HK-2 (cell line): ENCODE results near the gene SCP2D1.

ENCODE experiments used
- DNase-seq: peaks from one replicate; pipeline ENCODE4 v3.0.0-alpha.2; 2018; ENCODE audit not compliant: unreplicated experiment

The SCP2D1 gene

GRCh38 chr20:18815194-18815942, 1.8 kb downstream of the SCP2D1 start:
- DNase-seq = no peak

DNA sequence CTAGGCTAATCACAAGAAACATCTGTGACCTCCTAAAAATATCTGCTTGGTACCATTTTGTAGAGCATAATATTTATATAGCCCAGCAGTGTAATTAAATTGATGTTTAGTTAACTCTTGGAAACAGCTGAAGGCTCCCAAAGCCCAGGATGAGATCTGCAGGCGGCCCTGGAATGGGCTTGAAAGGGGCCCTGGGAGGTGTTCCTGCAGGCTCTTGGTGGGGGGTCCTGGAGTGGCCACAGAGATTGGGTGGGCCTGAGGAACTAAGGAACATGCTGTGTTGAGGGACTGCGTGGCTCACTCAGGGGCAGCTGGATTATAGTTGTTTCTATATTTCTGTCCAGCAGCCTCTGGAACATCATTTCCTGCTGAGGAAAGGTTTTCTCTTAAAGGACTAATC, 9.2 kb downstream of the SCP2D1 start:
- no peak for DNase-seq

- peak; percentile 16 for DNase-seq
Measured at GRCh38 chr20:18831830-18832499, 18.4 kb downstream of the SCP2D1 start.

DNA sequence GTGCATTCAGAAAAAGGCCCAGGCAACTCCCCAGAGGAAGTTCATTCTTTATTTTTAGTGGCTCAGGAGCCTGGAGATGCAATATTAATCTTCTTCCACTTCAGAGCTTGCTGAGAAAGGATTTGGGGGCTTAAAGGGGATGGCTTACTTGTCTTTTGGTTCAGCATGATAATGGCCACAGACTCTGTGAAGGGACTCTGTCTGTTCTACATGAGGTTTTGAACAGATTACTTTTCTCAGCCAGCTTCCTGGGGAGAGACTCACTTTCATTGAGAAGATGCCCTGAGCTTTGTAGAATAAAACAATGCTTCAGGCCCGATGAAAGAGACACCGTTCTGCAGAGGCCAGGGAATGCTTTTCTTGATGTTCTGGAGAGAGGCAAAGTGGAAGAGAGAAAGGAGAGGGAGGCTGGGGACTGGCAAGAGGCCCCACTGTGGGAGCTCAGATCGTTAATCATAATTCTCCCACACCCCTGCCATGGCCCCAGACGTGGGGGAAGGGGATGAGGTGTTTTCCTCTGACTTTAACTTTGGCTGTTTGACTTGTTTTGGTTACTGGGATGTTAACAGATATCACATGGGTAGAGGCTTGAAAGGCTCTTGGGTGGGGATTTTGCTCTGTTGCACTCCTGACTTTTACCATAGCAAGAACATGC, 19.1 kb downstream of the SCP2D1 start:
- DNase-seq = no peak

DNA sequence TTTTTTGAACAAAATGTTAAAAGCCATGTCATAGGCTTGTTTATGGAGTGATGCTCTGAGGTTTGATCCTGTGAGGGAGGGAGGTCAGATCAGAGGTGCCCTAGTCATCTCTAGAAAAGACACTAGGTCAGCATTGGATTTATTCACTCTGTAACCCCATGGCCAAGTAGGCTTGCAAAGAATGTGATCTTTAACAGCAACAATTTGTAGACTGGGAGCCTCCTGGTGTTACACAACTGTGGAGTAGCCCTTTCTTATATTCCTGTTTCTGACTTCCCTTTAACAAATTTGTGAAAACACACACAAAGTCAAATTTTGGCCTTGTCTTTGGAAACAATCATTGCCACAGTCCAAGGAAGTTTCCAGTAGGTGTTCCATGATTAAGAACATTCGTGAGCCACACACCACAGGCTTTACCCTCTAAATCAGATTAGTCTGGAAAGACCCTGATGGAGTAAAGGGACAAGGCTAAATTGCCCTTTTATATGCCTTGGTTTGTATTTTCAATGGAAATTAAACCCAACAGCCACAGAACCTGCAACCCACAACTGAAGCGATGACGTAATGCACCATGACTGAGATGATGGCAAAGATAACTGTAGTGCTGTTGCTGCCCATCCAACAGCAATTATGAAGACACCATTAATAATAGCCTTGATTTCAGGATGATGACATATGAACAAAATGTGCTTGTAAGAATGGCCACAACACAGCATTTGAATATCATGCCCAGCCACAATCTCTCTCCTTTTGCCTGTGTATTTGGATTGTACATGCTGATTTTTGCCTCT, 22.1 kb downstream of the SCP2D1 start:
- DNase-seq = no peak

- no peak for DNase-seq
Measured at GRCh38 chr20:18837718-18838117, 24.1 kb downstream of the SCP2D1 start.

DNA sequence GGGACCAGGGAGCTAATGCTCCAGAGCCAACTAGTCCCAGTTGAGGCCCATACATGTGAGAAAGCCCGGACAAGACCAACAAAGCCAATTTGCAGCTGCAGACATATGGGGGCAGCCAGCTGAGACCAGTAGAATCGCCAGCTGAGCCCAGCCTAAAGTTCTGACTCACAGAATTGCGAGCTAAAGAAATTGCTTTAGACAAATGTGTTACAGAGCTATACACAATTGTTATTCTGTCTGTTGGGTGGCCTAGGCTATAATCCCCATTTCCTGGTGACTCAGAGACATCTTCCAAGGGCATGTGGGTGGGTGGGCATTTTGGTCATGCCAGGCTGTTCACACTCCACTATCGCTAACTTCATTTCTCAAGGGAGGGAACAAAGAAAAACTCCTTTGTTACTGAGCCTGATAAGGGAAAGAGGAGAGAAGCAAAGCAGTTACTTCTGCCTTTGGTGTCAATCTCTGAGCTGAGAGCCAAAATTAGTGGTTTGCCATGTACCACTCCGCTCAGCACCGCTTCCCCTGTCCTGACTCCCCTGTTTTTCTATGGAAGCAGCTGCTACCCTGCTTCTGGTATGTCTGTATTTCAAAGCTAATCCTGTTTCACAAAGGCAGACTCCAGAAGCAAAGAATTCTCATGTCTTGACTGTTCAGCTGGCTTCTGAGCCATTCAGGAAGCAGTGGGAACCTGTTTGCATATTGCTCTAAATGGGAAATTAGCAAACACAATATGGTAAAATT, 26.1 kb downstream of the SCP2D1 start:
- DNase-seq = no peak

- no peak for DNase-seq
Measured at GRCh38 chr20:18840248-18840645, 26.7 kb downstream of the SCP2D1 start.

DNA sequence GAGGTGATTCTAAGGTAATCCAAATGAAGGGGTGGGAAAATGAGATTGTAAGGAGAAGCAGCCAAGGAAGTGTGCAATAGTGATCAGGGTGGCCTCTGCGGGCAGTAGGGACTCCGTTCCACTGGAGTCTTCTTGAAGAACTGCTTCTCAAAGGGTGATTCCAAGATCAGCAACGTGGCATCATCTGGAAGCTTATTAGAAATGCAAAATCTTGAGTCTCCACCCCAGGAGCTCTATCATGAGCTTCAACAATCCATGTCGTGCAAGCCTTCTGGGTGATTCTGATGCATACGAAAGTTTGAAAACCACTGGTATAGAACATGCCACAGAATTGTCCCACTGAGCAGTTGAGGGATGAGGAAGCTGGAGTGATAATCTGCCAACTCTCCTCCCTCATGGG, 31.4 kb downstream of the SCP2D1 start:
- DNase-seq = no peak

DNA sequence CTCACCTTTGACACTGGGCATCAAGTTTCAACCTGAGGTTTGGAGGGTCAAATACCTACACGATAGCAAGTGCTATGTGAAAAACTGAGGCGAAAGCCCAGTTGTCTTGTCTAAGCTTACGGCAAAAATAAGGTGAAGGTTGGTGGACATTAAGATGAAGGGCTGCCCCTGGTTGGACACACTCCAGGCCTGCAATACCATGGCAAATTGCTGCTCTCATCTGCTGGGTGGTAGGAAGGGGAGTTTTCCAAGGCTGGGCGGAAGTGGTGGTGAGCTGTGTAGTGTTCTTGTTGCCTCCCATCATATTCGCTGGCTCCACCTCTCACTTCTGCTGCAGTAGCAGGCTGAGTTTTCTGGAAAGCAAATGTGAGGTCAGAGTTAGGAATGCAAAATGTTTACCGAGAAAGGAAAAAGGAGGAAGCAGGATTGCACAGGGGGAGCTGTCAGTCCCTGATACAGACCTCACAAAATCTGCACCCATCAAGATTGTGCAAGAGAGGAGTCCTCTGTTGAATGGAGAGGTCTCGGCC, 33.7 kb downstream of the SCP2D1 start:
- DNase-seq = no peak

DNA sequence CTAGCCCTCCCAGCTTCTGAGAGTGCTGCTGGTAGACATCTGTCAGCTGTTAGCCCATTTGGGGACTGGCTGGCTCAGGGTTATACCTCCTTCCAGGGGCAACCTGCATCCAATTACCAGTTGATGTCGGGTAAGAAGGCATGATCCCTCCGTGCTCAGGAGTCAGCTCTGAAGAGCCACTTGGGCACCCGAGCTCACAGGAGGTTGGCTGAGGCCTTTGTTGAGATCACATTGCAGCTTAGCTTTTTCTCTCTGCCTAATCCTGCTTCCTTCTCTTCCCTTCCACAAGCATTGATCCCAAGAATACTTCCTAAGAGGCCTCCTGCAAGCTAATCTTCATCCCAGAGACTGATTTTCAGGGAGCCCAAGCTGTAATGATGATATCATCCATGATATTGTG, 35.5 kb downstream of the SCP2D1 start:
- DNase-seq = no peak

- no peak for DNase-seq
Measured at GRCh38 chr20:18851629-18852028, 38.0 kb downstream of the SCP2D1 start.

GRCh38 chr20:18852318-18852717, 38.7 kb downstream of the SCP2D1 start:
- DNase-seq = no peak

DNA sequence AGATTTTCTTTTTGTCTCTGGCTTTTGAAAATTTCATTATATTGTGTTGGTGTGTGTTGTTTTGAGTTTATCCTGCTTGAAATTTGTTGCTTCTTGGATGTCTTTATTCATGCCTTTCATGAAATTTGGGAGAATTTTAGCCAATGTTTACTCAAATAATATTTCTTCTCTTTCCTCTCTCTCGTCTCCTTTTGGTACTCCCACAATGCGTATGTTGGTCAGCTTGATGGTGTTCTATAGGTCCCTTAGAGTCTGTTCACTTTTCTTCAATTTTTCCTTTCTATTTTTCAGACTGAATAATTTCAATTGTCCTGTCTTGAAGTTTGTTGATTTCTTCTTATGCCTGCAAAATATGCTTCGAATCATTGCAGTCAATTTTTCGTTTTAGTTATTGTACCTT, 39.6 kb downstream of the SCP2D1 start:
- no peak for DNase-seq

- DNase-seq = no peak
Measured at GRCh38 chr20:18853946-18854646, 40.5 kb downstream of the SCP2D1 start.

DNA sequence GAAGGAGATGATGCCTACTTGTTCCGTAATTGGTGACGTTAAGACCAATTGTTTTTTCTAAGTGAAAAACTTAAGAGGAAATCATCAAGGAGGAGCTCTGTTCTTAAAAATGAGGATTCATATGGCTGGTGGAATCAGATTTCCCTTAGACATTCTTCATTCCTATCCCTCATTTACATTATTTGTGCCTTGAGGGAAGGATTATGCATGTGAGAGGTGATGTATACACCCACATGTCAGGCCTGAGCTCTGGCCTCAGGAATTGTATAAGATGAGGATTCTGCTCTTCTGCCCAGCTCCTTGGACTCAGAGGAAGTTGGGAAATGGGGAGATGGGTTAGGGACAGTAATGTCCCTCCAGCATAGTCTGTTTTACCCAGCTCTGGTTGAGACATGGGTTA, 42.3 kb downstream of the SCP2D1 start:
- no peak for DNase-seq

DNA sequence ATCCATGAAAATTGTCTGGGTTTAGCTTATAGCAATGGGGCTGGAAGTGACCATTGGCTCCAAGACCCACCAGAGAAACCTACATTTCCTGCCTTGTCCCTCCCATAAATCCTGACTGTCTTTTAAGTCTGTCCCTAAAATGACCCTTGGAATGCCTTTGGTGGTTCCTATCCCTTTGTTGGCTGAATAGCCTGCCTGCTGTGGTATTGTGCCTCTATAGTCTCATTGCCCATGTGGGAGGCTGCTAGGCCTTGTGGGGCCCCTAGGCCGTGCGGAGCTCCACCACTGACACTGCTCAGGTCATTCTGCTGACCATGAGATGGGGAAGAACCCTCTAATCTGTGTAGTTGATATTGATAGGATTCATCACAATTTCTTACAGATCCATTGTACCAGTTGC, 43.3 kb downstream of the SCP2D1 start:
- DNase-seq = no peak

DNA sequence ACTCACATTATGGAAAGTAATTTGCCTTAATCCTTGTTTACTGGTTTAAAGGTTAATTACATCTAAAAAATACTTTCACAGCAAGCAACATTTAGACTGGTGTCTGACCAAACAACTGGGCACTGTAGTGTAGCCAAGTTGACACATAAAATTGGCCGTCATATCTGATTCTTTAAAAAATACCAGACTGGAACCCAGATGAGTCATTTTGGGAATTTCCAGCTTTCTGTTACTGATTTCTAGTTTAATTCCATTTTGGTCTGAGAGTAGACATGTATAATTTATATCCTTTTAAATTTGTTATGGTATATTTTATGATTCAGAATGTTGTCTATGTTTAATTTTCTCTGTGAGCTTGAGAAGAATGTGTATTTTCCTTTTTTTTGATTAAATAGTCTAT, 44.1 kb downstream of the SCP2D1 start:
- no peak for DNase-seq

DNA sequence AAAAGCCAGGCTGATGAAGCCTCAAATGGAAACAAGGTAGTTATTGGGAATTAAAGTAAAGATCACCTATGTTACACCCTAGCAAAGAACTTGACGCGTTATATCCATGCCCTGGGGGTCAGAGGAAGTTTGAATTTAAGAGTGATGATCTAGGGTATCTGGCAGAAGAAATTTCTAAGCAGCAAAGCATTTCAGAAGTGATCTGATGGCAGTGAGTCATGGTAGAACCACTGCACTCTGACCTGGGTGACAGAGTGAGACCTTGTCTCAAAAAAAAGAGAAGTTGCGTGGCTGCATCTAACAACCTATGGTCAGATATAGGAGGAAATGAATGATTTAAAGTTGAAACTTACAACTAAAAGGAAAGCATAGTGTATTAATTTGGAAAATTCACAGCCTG, 45.2 kb downstream of the SCP2D1 start:
- no peak for DNase-seq
